A673 (cell line): ENCODE measurements around the gene ATP10B.

Source experiments
- EZH2 ChIP-seq: fragments of 200-600 bp; sonication (generic); IDR thresholded peaks from 2 replicates; pipeline ENCODE4 v1.6.1; 2017; ENCODE audit warnings: borderline replicate concordance, low read depth, mild to moderate bottlenecking, mixed read lengths, antibody characterized with exemption, low read length; ENCODE audit not compliant: poor library complexity, severe bottlenecking
- TF ChIP-seq, protein P1 (sequence below): fragments of 300-800, 200-600 bp; sonication (generic); conservative IDR thresholded peaks from 2 replicates; pipeline ENCODE4 v1.5.1; 2017; ENCODE audit warnings: low read depth, mild to moderate bottlenecking, antibody characterized with exemption, low read length, moderate library complexity, mixed read lengths

DNA sequence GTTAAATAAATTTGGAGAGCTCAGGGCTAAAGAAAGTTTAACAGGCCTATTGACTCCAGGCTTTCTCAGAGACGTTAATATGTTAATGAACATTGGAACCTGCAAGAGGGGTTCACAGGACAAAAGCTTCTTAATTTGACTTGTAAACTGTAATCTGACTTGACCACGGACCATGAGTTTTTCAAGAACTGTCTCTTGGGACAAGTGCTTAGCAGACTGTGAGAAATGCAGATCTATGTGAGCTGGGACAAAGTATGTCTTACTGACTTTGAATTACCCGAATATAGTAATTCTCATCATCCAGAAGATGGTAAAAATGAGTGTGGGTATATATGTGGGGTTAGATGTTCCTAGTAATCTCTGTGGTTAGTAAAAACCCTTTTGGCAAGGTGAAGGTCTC is 186.6 kb downstream of the ATP10B start:
- TF ChIP-seq, protein P1, sequence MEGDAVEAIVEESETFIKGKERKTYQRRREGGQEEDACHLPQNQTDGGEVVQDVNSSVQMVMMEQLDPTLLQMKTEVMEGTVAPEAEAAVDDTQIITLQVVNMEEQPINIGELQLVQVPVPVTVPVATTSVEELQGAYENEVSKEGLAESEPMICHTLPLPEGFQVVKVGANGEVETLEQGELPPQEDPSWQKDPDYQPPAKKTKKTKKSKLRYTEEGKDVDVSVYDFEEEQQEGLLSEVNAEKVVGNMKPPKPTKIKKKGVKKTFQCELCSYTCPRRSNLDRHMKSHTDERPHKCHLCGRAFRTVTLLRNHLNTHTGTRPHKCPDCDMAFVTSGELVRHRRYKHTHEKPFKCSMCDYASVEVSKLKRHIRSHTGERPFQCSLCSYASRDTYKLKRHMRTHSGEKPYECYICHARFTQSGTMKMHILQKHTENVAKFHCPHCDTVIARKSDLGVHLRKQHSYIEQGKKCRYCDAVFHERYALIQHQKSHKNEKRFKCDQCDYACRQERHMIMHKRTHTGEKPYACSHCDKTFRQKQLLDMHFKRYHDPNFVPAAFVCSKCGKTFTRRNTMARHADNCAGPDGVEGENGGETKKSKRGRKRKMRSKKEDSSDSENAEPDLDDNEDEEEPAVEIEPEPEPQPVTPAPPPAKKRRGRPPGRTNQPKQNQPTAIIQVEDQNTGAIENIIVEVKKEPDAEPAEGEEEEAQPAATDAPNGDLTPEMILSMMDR, result no peak
- no peak for TF ChIP-seq EZH2
